Stimulated activated CD4-positive, alpha-beta T cell treated with anti-CD3 and anti-CD28 coated beads, Interleukin-4, amount 100 ng/mL, for 4 hours (primary cell): ENCODE measurements around the gene ARL3.
"Not testable (repeated sequence)": the region's sequence is repeated elsewhere in the genome, so short reads cannot be mapped to it uniquely, and the experiment has no call there.

ENCODE experiments used
- DNase-seq, 2 experiments: peaks; one replicate each; pipeline ENCODE4 v3.0.0-alpha.2; 2020

Gene ARL3

GRCh38 chr10:102670065-102670670 lies 44.0 kb downstream of the ARL3 start:
- DNase-seq, result no peak

- DNase-seq, result no peak
These were observed 44.8 kb downstream of the ARL3 start for GRCh38 chr10:102669206-102670064.

DNA sequence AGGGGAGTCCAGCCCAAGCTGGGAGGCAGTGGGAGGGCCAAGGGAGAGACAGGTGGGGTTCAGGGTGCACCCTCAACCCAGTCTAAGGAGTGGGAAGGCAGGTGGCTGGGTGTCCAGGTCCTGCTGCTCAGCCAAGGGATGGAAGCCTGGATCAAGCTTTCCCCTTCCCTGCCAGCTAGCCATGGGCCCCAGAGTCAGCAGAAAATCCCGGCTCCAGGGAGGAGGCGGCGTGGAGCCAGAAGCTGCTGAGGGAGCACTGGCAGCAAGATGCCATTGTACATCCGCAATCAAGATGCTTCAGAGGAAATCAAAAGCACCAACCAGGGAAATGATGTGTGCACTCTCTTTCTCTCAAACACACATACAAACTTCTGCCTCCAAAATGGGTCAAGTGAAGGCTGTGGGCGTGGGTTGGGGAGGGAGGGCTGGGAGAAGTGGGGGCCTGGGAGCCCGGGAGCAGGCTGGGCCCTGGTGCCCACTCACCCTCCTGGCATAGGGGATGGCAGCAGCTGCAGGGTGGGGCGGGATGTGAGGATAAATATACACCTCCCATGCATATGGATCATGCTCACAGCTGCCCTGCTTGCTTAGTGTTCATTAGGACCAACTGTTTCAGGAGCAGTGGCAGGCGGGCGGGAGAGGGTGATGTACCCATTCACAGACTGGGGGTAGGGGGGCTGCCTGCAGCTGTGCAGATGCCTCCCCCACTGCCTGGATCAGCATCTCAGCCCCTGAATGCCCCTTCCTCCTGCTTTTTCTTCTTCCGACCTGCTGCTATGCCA lies 45.7 kb downstream of the ARL3 start:
- DNase-seq, result no peak

DNA sequence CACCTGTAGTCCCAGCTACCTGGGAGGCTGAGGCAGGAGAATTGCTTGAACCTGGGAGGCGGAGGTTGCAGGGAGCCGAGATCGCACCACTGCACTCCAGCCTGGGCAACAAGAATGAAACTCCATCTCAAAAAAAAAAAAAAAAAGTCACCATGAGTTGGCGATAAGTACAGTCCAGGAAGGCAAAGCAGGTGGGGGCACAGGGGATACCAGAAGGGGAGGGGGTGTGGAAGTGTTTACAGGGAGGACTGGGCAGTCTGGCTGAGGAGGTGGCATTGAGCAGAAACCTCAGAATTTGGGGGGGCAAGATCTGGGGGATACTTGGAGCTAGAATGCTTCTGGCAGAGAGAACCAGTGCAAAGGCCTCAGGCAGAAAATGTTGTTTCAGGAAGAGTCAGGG lies 46.8 kb downstream of the ARL3 start:
- not testable (repeated sequence) for DNase-seq

DNA sequence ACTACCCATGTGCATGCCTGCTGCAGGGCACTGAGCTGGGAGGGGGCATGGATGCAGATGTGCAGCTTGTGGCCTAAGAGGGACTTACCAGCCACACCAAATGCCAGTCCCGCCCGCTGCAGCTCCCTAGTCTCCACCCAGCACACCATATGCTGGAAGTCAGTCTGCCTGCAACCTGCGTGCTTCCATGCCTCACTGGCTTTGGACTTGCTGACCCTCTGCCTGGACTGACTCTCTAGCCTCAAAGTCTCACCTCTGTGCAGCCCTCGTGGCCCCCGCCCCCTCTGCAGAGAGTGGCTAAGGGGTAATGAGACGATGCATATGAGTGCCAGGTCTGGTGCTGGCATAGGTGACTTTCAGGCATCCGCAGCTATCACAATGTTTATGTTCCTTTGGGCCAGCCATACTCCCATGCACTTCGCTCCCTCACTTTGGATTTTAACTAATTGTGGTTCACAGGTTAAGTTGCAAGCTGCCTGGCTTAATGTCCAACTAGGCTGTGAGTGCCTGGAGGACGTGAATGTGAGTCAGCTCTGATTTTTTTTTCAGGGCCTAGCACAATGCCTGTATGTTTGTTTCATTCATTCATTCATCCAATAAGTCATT lies 48.2 kb downstream of the ARL3 start:
- no peak for DNase-seq

GRCh38 chr10:102661658-102662028 lies 52.6 kb downstream of the ARL3 start:
- no peak for DNase-seq

DNA sequence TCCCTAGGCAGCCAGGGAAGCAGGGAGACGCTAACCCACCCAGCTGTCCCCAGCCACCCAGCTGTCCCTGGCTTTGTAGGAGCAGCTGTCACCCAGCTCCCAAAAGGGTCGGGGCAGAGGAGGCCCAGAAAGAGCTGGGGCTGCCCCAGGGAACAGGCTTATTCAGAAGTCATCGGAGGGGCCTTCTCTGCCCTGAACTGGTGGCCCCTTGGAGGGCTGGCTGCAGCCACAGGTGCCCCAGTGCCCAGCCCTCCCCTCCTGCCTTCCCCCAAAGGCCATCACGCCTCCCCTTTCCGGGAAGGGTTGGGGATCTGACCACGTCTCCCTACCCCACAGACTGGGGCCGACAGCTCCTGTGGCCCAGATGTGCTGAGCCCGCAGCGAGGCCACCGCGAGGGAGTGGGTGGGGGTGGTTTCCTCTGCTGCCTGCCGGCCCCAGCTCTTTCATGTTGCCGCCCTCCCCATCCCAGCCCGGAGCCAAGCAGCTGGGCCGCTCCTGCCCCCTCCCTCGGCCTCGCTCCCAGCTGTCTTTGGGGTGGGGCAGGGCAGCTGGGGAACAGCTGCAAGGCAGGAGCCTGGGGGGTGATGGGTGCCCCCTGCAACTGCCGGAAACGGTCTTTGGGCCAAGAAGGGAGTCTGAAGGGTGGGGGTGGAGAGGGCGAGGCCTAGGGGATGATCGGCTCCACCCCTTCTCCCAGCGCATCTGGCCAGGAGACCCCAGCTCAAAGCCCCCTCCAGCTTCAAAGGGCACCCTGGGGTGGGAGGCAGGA lies 53.1 kb downstream of the ARL3 start:
- peak; percentile 37 to 58 for DNase-seq

DNA sequence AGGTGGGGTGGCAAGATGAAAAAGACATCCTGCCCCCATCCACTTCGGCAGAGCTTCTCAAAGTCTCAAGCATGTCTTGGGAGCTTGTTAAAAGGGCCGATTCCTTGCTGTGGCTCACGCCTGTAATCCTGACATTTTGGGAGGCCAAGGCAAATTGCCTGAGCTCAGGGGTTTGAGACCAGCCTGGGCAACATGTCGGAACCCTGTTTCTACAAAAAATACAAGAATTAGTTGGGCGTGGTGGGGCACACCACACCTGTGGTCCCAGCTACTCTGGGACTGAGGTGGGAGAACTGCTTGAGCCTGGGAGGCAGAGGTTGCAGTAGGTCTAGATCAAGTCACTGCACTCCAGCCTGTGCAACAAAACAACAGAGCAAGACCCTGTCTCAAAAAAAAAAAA lies 55.4 kb downstream of the ARL3 start:
- DNase-seq, result no peak

DNA sequence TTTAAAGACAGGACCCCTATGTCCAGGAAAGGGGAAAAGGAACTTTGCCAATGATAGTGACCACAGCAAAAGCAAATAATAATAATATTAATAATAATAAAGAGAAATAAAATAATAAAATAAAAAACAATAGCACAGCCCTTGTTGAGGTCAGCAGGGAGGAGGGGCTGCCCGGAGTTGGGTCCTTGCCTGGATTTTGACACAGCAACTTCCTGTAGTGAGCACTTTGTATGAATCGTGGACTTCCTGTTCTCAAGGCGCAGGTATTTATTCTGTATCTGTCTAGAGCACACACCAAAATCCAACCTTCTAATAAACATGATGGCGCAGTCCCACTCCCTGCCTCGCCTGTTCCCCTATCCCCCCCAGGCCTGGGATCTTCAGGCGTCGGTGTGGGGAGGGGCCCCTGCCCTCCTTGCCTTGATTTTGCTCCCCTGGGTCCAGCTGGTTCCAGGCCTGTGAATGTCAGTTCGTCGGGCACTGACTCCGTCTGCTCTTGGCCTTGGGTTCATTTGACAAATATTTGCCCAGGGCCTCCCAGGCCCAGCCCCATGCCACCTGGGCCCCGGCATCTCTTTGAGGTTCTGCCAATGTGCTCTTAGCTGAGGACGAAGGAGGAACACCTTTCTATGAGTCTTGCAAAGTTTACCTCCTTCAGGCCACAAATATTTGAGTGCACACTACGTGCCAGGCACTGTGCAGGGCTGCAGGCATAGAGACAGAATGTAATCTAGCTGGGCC lies 56.0 kb downstream of the ARL3 start:
- DNase-seq, result no peak

GRCh38 chr10:102657451-102657850 lies 56.7 kb downstream of the ARL3 start:
- no peak for DNase-seq

DNA sequence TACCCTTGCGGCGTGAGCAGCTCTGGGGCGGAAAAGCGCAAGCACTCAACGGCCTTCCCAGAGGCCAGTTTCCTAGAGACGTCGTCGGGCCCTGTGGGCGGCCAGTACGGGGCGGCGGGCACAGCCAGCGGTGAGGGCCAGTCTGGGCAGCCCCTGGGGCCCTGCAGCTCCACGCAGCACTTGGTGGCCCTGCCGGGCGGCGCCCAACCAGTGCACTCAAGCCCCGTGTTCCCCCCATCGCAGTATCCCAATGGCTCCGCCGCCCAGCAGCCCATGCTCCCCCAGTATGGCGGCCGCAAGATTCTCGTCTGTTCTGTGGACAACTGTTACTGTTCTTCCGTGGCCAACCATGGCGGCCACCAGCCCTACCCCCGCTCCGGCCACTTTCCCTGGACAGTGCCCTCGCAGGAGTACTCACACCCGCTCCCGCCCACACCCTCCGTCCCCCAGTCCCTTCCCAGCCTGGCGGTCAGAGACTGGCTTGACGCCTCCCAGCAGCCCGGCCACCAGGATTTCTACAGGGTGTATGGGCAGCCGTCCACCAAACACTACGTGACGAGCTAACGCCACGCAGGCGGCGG lies 57.3 kb downstream of the ARL3 start:
- DNase-seq, result no peak

DNA sequence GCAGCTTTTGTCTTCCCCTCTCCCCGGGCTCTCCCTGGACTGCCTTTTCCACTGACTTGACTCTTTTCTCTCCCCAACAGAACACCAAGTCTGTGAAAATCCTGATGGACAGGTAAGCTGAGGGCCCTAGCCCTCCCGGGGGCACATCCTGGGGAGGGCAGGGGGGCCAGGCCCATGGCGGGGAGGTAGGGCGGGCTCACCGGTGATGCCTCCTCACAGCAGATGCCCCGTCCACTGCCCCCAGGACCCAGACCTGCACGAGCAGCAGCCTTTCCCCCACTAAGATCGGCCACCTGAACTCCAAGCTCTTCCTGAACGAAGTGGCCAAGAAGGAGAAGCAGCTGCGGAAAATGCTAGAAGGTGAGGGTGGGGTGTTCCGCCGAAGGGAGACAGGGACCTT lies 58.2 kb downstream of the ARL3 start:
- DNase-seq, result no peak

DNA sequence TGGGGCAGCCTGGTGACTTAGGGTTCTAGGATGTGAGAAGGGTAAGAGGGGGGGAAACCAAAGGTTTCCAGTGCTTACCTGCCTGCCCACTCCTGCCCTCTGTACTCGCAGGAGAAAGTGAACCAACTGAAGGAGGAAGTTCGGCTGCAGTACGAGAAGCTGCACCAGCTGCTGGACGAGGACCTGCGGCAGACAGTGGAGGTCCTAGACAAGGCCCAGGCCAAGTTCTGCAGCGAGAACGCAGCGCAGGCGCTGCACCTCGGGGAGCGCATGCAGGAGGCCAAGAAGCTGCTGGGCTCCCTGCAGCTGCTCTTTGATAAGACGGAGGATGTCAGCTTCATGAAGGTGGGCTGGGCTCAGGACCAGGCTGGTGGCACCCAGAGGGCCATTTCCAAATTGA lies 59.2 kb downstream of the ARL3 start:
- no peak for DNase-seq

GRCh38 chr10:102654566-102654965 lies 59.6 kb downstream of the ARL3 start:
- no peak for DNase-seq

DNA sequence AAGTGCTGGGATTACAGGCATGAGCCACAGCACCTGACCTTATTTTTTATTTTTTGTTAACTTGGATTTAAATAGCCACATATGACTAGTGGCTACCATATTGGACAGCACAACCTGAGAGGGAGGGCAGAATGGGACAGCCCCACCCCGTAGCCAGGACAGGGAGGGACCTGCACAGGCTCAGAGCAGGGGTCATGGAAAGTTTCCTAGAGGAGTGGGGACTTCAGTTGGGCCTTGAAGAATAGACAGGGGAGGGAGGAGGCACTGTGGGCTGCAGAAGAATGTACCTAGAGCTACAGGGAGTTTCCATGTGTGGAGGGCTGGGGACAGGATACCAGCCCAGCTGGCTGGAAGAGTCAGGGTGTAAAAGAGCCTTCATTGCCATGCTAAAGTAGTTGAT lies 61.1 kb downstream of the ARL3 start:
- no peak for DNase-seq

DNA sequence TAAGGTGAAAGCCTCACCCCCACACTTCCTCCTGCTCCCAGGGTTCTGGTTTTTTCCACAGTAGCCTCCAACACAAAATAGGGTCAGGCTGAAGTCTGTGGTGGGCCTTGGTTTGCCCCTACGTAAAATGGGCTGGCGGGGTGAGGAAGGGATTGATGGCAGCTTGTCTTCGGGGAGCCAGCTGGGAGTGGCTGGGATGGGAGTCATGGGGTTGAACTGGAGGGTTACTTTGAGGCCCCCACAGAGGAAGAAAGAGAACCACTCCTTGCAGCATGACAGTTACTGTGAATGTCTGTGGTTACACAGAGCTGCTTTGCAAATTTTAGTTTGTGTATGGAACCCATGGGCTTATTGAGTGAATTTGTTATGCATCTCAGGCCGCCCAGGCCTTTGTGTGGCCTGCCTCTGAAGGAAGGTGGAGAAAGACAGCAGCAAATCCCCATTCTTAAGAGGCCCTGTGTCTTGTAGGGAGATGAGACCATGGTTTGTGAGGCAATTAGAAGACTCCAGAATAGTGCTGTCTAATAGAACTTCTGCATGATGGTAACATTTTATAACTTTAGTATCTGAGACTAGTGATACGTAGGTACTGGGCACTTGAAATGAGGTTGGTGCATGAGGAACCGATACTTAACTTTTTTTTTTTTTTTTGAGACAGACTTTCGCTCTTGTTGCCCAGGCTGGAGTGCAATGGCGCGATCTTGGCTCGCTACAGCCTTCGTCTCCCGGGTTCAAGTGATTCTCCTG lies 61.9 kb downstream of the ARL3 start:
- no peak for DNase-seq

DNA sequence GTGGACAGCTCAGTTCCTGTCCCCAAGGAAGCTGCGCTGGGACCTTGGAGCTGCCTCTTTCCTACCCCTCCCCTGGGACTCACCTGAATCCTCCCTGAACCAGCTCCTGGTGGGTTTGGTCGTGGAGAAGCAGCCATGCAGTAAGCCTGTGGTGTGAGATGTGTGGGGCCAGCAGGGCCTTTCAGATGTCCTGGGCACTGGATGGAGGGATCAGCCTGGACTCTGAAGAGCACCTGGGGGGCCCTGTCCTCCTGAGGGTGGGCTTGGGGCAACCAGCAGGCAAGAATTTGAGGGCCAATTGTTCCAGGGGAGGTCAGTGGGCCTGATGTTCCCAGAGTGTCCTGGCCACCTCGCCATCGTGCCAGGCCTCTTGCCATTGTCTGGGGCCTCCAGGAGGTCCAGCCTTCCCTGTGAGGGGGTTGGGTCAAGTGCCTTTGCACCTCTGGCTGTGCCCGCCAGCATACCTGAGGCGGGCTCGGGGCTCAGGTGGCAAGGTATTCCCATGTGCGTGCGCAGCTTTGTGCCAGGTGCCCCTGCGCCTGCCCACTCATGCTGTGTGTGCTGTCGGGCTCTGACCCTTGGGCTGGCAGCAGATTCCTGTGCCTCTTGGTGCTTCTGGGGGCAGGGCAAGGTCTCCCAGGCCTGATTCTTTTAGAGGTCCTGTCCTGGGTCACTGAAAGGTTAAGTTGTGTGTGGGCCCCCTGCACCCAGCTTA lies 62.6 kb downstream of the ARL3 start:
- DNase-seq, result no peak

DNA sequence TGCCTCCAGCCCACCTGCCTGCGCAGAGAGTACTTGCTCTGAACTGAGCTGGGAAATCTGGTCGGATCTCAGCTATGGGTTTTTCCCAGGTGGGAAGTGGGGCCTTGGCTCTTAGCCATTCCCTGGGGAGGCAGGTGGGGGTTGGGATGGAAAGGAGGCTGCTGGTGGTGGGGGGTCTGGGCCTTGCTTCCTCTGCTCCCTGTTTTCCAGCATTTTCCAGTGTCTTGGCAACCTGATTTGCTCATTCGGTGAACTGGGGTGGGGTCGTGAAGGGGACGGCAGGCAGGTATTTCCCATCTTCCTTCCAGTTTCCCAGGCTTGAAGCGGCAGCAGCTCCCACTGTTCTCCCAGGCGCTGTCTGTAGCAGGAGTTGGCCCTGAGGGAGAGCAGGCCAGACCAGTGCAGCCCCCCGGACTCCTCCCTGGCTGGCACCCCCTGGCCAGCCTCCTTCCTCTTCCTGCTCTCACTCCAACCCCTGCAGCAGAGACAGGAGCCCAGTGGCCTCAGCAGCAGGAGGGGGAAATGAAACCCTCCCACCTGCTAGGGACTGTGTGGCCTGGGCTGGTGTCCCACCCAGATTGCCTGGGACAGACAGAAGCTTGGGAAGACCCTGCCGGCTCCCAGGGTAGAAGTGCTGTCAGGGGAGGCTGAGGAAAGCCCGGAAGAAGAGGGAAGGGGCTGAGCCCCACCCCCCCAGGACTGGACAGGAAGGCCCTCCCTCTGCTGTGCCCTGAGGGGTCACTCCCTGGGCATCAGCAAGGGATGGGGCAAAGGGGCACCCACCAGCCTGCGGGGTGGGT lies 63.3 kb downstream of the ARL3 start:
- DNase-seq, result no peak
